Central memory CD4-positive, alpha-beta T cell (primary cell): ENCODE results near the gene SLC25A31.

Experiments
- DNase-seq: peaks from one replicate; pipeline ENCODE4 v3.0.0; 2022
- total RNA-seq, 3 experiments: gene quantifications; one replicate each; lab custom pipeline; 2026; lab: John Stamatoyannopoulos, UW

SLC25A31 gene
- 0 reads per million in 3 experiments for total RNA-seq

GRCh38 chr4:127730142-127730913, at the start of gene SLC25A31:
TSS of gene SLC25A31 (plus strand) at chr4:127730400. CDS start at chr4:127730546, 146 bp downstream.
- DNase-seq, result no peak

GRCh38 chr4:127685292-127685691, 44.9 kb upstream of the SLC25A31 start:
- DNase-seq, result no peak

- no peak for DNase-seq
Observed at GRCh38 chr4:127686658-127687057, 43.5 kb upstream of the SLC25A31 start.

- DNase-seq, result no peak
Observed at GRCh38 chr4:127687580-127687979, 42.6 kb upstream of the SLC25A31 start.

- DNase-seq, result no peak
Observed at GRCh38 chr4:127698789-127699200, 31.4 kb upstream of the SLC25A31 start.

- DNase-seq, result no peak
Observed at GRCh38 chr4:127708985-127709384, 21.2 kb upstream of the SLC25A31 start.

GRCh38 chr4:127709456-127709855, 20.7 kb upstream of the SLC25A31 start:
- no peak for DNase-seq

- no peak for DNase-seq
Observed at GRCh38 chr4:127731406-127731805, 1.2 kb downstream of the SLC25A31 start.

- DNase-seq, result no peak
Observed at GRCh38 chr4:127732623-127733328, 2.6 kb downstream of the SLC25A31 start.

- no peak for DNase-seq
Observed at GRCh38 chr4:127734976-127735375, 4.8 kb downstream of the SLC25A31 start.

- DNase-seq, result no peak
Observed at GRCh38 chr4:127737295-127737694, 7.1 kb downstream of the SLC25A31 start.

- no peak for DNase-seq
Observed at GRCh38 chr4:127741247-127741646, 11.0 kb downstream of the SLC25A31 start.

- no peak for DNase-seq
Observed at GRCh38 chr4:127747883-127748282, 17.7 kb downstream of the SLC25A31 start.

GRCh38 chr4:127748957-127749356, 18.8 kb downstream of the SLC25A31 start:
- DNase-seq, result no peak

GRCh38 chr4:127756906-127757305, 26.7 kb downstream of the SLC25A31 start:
- DNase-seq, result no peak

- no peak for DNase-seq
Observed at GRCh38 chr4:127759228-127759820, 29.1 kb downstream of the SLC25A31 start.

- no peak for DNase-seq
Observed at GRCh38 chr4:127759893-127760292, 29.7 kb downstream of the SLC25A31 start.

- no peak for DNase-seq
Observed at GRCh38 chr4:127771535-127772275, 41.5 kb downstream of the SLC25A31 start.

- DNase-seq, result no peak
Observed at GRCh38 chr4:127772769-127773671, 42.8 kb downstream of the SLC25A31 start.

- DNase-seq, result no peak
Observed at GRCh38 chr4:127775843-127776242, 45.6 kb downstream of the SLC25A31 start.

- DNase-seq, result no peak
Observed at GRCh38 chr4:127776620-127777019, 46.4 kb downstream of the SLC25A31 start.

- no peak for DNase-seq
Observed at GRCh38 chr4:127777487-127777886, 47.3 kb downstream of the SLC25A31 start.
